CD1c-positive myeloid dendritic cell (primary cell): Measurements from ENCODE around the gene MKS1.
A peak's percentile ranks its signal among the peaks of the same experiment; 100 is the strongest.

Experiments used
- DNase-seq: peaks from one replicate; pipeline ENCODE4 v3.0.0-alpha.2; 2016; ENCODE audit errors: extremely low spot score

MKS1 gene

GRCh38 chr17:58166682-58167081 lies 52.4 kb downstream of the MKS1 start, which contains the start of gene OR4D2:
Gene OR4D2, plus strand, starts transcription at chr17:58166982. Its CDS starts 2,674 bp downstream, at chr17:58169656.
- no peak for DNase-seq

- DNase-seq, result no peak
Observed at GRCh38 chr17:58165981-58166380, 53.1 kb downstream of the MKS1 start.

GRCh38 chr17:58161566-58161965 lies 57.5 kb downstream of the MKS1 start:
- no peak for DNase-seq

- no peak for DNase-seq
Observed at GRCh38 chr17:58158181-58158580, 60.9 kb downstream of the MKS1 start.

- peak; percentile 35 for DNase-seq
Observed at GRCh38 chr17:58156839-58157803, 61.9 kb downstream of the MKS1 start.
